ENCODE measurements around the gene LRBA.
"Not testable (repeated sequence)": the region's sequence is repeated elsewhere in the genome, so short reads cannot be mapped to it uniquely, and the experiment has no call there.

- TF ChIP-seq CTCF (IDR thresholded peaks at IDR 0.05); RORB (CRISPR knock-in tag; IDR thresholded peaks at IDR 0.05); SP1 (CRISPR knock-in tag; conservative IDR thresholded peaks at IDR 0.05); HMGXB4 (CRISPR knock-in tag; IDR thresholded peaks at IDR 0.05); NFYB (CRISPR knock-in tag; conservative IDR thresholded peaks at IDR 0.05; ENCODE audit: low read depth); ATF3 (CRISPR knock-in tag; conservative IDR thresholded peaks at IDR 0.05); CBFB (CRISPR knock-in tag; IDR thresholded peaks at IDR 0.05; ENCODE audit: low read depth); RELA (CRISPR knock-in tag; IDR thresholded peaks at IDR 0.05; ENCODE audit: borderline replicate concordance); FOXP4 (CRISPR knock-in tag; IDR thresholded peaks at IDR 0.05); NFE2L1 (CRISPR knock-in tag; IDR thresholded peaks at IDR 0.05); SMAD3 (CRISPR knock-in tag; IDR thresholded peaks at IDR 0.05; ENCODE audit: borderline replicate concordance); ZNF416 (CRISPR knock-in tag; IDR thresholded peaks at IDR 0.05); E2F1 (CRISPR knock-in tag; IDR thresholded peaks at IDR 0.05); CREM (CRISPR knock-in tag; IDR thresholded peaks at IDR 0.05): not testable (repeated sequence)
These were observed 628.7 kb downstream of the LRBA start for GRCh38 chr4:150386415-150386814.
